HG03439 (cell line): ENCODE data around the gene HIGD2A.
A peak's percentile ranks its signal among the peaks of the same experiment; 100 is the strongest.

Source experiments
- ATAC-seq: cut with Tn5 transposase; IDR thresholded peaks from one replicate; pipeline ENCODE4 v1.9.1; 2021; ENCODE audit warnings: mild to moderate bottlenecking, moderate library complexity; ENCODE audit not compliant: unreplicated experiment

HIGD2A gene, protein sequence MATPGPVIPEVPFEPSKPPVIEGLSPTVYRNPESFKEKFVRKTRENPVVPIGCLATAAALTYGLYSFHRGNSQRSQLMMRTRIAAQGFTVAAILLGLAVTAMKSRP

DNA sequence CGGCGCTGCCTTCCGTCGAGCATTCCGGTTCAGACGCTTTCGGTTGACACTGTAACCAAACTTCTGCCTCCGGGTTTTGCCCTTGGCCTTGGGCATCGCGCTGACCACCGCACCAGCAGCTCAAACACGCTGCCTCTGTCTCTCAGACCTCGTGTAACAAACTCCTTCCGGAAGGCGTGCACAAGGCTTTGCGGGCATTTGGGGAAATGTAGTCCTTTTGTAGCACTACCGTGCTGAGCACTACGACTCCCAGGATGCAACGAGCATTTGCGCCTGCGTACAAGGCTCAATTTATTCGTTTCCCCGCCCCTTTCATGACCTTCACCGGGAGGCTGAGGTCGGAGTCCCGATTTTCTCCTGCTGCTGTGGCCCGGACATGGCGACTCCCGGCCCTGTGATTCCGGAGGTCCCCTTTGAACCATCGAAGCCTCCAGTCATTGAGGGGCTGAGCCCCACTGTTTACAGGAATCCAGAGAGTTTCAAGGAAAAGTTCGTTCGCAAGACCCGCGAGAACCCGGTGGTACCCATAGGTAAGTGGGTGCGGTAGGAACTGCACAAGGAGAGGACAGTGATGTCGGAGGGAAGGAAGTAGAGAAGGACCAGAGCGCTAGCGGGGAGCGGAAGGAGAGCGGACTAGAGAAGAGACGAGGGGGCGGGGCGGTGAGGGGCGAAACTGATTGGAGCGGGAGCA lies at the start of gene HIGD2A, which contains the start of gene NOP16:
HIGD2A (plus strand) TSS at position 308 of the 691 bp plus-strand sequence; CDS start at position 377, 69 bp downstream.
NOP16 (minus strand) TSS at position 155 of the 691 bp plus-strand sequence; CDS start at position 96, 59 bp downstream.
- peak; percentile 86 for ATAC-seq

DNA sequence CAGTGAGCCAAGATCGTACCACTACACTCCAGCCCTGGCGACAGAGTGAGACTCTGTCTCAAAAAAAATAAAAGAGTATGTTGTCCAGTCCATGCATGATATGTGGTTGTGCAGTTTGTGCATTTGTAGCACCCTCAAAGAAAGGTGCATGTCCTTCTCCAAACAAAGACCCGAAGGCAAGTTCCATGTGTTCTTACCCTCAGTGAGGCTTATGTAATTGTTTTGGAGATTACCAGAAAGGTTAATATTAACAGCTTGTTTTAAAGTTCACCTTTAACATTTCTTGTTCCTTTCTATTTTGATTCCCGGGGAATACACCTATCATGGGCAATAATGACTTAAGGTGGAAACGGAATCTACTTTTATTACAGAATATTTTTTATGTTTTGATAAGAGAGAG lies 49.2 kb upstream of the HIGD2A start:
- ATAC-seq: no peak

DNA sequence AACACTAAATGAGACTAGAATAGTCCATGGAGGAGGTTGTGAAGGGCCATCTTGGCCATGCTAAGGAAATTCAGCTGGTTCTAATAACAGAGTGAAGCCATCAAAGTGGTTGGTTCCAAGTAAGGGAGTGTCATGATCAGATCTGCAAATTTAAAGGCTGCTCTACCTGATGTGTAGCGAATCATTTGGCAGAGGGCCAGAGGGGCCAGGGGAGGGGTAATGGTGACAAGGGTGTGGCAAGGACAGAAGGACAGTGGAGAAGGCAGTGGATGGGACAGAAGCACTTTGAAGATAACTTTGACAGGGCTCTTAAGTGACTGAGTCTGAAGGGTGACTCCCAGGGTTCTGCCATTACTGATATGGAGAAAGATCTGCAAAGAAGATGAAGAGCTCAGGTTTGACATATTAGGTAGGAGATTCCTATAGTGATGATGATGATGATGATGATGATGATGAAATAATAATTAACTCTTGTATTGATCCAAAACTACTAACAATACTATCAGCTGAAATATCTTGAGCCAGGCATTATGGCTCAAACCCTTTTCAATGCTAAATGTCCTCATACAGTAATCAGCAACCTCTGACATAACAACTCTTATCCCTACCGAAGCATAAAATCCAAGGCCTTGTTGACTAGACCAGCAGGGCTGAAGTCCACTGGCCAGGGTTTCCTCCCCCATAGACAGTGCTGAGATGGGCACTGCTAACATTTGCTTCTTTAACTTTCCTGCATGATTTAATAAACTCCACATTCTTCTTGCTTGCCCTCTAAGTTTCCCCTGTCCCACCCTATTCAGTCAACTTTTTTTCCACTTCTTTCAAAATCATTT lies 47.0 kb upstream of the HIGD2A start:
- no peak for ATAC-seq

DNA sequence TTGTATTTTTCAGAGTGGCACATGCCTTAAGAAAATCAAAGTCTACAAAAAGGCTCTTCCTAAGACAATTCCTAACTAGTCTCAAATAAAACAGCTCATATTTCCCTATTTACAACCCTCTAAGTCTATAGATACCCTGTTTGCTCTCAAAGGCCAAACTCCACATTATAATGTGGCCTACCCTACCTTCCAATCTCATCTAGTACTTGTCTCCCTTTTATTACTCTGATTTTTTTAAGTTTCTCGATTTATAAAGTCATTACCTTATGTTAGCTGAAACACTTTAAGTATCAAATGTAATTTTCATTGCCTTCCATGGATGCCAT lies 46.4 kb upstream of the HIGD2A start:
- no peak for ATAC-seq

DNA sequence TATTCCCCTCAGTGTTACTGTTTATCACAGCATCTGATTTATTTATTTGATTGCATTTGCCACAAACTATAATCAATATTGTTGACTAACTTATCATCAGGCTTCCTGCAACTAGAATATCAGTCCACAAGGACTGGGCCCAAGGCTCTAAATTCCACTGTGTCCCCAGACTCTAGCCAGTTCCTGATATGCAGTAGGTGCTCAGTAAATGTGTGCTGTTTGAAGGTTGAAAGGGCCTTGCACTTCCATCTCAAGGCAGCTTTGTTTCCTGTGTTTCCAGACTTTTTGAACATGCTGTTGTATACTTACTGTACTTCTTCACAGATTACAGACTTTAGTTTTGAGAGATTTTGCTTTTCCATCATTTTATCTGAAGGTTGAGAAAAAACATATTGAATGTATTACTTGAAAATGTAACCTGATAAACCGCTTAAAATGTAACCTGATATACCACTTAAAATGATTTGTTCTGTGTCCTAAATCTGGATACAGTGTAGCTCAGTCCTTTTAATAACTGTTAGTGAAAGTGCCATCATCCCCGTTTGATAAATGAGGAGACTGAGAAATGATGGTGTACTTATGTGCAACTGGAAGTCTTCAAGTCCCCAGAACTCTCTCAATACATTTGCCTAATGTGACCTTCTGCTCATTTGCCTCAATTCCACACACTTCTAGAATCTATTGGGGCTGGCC lies 45.6 kb upstream of the HIGD2A start:
- ATAC-seq: no peak

DNA sequence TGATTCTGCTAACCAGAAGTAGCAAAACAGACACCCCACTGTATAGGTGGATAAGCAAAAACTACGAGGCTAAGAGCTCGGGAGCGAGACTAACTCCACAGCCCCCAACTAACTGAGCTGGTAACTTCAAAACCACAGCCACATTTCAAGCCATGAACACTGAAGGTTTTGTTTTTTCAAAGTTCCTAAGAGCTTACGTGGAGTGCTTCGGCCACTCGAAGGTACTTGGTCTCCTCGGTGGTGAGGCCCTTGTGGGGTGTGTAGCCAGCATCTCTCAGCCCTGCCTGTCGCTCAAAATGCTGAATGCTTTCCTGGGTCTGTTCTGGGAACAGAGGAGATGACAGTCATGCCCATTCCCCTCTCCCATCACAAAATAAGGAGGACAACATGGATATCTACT lies 38.1 kb upstream of the HIGD2A start:
- no peak for ATAC-seq

DNA sequence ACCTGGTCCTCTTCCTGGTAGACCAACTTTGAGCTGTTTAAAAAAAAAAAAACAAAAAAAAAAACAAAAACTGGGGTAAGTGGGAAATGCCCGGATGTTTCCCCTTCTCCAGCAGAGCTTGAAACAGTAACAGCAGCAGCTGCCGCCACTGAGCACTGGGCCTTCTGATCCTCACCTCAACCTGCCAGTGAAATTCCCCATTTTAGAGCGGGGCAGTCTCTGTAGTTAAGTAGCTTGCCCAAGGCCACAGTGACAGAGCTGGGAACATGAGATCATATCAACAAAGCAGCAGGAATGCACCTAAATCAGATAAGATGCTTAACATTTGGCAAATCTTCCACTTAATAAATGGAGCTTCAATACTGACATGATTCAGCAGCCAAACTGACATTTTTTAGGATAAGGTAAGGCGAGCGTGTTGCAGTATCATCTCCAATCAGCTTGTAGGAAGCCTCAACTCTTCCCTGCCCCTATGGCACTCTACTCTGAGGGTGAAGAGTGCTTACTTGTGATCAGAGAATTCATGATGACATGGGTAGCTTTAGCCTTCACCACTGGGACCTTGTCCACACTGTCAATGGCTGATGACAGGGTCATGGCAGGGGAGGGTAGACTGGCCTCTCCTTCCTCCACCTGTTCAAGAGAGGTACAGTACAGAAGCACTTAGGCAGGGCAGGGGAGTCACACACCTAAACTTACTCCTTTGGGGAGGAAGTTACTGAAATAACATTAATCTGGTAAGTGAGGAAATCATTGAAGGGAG lies 36.3 kb upstream of the HIGD2A start:
- ATAC-seq: no peak

DNA sequence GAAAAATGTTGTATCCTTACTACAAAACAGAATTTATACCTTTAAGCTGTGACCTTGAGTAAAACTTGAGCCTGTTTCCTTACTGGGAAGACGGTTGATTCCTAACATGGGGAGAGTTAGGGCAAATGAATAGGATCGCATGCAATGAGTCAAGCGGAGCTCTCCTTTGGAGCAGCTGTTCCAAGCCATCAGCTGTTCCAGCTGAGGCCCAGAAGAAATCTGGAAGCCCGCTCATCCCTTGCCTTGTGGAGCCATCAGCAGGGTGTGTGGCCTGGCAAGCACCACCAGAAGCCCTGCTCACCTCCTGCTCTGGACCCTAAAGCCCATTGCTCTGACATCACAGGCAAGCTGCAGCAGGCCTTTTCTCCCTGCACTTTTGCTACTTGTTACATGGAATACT lies 35.0 kb upstream of the HIGD2A start:
- ATAC-seq: no peak

DNA sequence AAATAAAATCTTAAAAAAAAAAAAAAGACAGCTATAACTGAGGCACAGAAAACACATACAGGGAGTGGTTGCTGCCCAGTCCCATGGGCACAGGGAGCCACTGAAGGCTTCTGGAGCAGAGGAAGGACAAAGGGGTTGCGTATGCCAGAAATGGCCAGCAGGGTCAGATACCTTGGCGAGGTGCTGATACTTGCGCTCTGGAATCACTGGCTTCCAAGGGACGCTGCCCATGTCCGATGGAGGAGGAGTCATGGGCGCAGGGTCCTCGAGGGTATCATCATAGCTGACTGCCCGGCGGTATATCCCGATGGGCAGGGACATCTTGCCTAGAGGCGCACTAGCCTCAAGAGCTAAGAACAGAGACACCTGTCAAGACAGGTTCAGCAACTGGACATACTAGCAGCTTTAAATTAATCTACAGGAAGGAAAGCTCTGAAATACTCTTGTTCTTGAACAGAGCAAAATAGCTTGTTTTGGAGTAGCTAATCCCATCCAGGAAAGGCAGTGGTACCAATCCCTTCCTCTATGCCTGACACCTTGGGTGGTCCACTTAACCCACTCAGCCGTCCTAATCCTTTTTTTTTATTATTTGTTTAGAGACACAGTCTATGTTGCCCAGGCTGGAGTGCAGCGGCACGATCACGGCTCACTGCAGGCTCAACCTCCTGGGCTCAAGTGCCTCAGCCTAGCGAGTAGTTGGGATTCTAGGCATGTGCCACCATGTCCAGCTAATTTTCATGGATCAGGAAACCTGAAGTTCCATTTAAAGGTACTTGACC lies 33.0 kb upstream of the HIGD2A start:
- ATAC-seq: no peak

DNA sequence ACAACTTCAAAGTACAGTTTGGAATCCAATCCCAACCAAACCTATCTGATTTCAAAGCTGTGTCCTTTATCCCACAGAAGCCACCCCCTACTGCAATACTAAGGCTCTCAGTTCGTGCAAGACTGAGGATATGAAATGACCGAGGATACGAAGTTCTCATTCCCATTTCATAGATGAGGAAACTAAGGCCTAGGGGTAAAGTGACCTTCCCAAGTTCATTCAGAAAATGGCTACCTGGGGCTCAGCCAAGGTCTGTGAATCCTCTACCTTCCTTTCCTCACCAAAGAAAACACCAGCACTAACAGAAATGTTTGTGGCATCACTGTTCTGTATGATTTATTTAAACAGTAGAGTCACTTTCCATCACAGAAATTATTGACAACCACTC lies 32.4 kb upstream of the HIGD2A start:
- no peak for ATAC-seq

DNA sequence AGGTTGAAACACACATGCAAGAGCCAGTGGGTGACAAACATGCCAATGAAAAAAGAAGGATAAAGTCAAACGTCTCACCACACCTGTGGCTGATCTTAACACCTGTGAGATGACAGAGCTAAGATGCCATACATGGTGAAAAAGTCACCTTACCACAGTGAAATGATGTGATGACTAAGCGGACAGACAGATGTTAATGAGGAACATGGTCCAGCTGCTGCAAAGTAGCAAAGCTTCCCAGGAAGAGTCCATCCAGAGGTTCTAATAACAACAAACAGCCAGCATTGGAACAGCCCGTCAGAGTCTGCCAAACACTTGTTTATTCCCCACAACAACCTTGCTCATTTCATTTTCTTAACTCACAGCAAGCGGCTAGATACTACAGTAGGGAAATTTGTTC lies 28.9 kb upstream of the HIGD2A start:
- ATAC-seq: no peak

DNA sequence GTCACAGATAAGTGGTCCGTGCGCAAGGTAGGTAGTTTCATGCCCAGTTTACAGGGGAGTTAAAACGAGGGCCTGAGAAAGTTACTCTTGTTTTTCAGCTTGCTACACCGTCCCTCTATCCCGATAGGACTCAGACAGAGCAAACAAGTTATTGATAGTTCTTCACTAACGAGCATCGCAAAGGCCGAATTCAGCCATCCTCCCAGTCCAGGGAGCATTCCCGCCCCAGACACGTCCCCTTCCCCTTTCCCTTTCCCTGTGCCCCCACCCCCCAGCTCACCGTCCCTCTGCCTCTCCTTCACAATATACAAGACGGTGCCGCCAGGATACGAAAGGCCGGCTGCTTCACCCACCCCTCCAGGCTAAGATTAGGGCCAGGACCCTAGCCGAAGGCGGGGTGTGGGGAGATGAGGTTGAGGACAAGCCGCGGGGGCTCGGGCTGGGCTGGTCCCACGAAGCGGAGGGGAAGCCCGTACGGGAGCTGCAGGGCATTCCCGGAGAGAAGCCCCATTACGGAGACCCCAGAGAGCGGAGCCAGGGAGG lies 27.6 kb upstream of the HIGD2A start:
- ATAC-seq: peak; percentile 24

DNA sequence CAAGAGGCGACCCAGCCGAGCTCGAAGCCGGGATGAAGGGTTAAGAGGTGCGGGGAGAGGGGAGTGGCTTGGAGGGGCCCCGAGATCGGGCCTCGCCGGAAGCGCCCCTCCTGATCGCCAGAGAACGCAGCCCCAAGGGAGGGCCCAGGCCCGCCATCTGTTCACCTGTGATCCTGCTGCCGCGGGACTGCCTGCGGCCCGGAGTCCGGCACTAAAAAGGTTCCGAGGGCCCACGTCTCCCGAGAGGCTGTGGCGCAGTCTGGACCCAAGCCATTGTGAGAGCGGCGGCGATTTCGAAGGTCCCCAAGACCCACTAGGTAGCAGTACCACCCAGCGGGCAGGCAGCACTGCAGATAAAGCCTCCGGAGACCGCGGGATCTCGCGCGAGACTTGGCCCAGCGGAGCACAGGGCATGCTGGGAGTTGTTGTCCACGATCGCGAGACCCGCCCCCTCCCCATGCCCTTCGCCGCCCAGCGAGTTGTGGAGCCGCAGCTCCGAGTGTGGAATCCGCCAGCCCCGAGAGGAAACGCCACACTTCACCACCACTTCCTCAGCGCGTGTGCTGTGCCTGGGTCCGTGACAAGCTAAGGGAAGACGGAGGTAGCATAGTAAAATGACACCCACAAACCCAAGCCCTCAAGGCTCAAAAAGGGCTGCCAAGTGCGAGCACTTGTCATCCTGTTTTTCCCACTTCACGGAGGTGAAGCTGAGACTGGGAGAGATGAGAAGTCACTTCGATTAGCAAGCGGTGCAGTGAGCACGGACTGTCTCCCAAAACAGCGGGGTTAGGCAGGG lies 26.9 kb upstream of the HIGD2A start, which contains the start of gene KIAA1191:
KIAA1191 (minus strand) TSS at position 328 of the 796 bp plus-strand sequence. CDS start 2,256 bp downstream, outside the sequence.
- ATAC-seq: peak; percentile 81

DNA sequence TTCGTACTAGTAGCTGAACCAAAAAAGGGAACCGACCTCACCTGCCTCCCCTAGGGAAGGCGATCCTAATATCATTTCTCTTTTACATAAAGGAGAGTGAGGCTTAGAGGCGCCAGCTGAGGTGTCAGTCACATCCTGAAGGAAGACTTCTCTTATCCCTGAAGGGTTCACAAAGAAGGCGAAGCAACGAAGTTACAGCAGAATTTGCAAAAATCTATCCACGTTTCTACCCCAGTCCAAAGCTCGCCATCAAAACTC lies 26.4 kb upstream of the HIGD2A start:
- peak; percentile 3 for ATAC-seq

DNA sequence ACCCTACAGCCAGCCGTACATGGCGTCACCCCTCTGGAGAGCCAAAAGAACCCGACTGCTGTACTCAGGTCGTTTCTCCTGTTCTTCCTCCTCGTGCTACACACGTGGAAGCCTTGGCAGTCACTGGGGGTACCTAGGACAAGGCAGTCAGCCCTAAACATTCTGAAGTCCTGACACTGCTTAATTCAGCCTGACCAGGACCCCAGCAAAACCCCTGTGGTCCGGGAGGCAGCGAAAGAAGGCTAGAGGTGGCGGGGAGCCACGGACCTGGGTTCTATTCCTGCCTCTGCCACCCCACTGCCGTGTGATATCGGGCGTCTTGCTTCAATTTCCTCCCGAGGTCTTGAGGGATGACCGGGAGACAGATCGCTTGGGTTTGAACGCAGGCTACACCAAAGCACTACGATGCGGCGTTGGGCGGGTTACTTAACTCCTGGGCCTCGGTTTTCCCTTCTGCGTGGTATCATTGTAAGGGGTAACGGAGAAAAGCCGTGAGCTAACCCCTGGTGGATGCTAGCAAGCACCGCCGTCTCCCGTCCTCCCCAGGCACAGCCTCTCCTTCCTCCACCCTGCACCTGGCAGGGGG lies 23.7 kb upstream of the HIGD2A start:
- ATAC-seq: no peak

DNA sequence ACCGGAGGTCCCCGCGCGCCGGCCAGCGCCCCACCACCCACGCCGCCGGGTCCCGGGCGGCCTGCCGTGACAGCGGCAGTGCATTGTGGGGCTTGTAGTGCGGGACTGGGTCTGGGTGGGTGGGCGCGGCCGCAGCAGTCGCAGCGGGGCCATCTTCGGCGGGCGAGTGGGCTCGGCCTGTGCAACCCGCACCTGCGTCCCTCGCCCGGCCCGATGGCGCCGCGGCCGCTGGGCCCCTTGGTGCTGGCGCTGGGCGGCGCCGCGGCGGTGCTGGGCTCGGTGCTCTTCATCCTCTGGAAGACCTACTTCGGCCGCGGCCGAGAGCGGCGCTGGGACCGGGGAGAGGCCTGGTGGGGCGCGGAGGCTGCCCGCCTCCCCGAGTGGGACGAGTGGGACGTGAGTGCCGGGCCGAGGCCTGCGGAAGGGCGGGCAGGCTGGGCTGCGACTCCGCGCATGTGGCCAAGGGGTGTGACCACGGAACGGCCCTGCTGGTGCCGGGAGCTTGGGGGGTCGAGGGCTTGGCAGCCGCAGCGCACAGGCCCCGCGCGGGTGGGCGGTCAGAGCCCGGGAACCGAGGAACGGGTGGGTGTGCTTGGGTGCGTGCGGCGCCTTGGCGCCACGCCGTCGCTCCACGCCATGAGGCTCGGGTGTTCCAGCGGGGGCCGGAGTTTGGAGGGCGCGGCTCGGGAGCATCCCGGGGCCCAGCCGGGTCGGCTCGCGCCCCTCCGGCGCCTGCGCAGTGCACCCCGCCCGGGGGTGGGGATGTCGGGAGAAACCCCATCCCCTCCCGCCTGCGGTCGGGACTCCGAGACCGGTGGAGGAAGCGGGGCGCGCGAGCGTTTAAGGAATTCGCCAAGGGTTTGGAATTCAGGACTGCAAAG lies 23.0 kb upstream of the HIGD2A start, which contains the start of gene ARL10:
ARL10 (plus strand) TSS at position 137 of the 881 bp plus-strand sequence; CDS start at position 214, 77 bp downstream.
- ATAC-seq: no peak

DNA sequence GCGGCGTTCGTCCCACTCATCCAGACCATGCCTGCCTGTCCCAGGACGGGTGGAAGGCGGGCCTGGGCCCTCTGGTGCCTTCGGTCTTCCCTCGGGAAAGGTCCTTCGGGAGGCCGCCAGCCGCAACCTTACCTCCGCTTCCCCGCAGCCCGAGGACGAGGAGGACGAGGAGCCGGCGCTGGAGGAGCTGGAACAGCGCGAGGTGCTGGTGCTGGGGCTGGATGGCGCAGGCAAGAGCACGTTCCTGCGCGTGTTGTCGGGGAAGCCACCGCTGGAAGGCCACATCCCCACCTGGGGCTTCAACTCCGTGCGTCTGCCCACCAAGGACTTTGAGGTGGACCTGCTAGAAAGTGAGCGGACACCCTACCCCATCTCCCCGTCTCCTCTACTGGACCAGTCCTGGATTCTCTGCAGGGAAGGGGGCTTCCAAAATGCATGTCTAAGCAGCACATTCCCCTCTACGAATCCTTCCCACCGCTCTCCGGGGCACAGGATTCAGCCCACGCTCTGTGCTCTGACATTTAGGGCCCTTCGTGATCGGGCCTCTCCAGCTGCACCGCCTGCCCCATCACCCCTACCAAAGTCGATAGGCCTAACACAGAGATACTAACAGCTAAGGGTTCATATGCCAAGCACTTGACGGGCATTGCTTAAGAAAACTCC lies 22.2 kb upstream of the HIGD2A start:
- ATAC-seq: no peak
